Fibroblast of pulmonary artery (primary cell): Measurements from ENCODE around the gene MYBBP1A.

Experiments used
- DNase-seq: peaks from one replicate; pipeline ENCODE4 v3.0.0-alpha.2; 2010; ENCODE audit warnings: low read depth
- H3K4me3 ChIP-seq: replicated peaks from 2 replicates; pipeline ENCODE4 v1.5.1; 2011; ENCODE audit warnings: low read depth, mild to moderate bottlenecking, control low read depth, low read length, moderate library complexity
- TF ChIP-seq, protein P1 (sequence below): IDR thresholded peaks from 2 replicates; pipeline ENCODE4 v1.5.1; 2011; ENCODE audit warnings: mild to moderate bottlenecking, control low read depth, low read length, inconsistent platforms; ENCODE audit errors: missing control alignments

The MYBBP1A gene

DNA sequence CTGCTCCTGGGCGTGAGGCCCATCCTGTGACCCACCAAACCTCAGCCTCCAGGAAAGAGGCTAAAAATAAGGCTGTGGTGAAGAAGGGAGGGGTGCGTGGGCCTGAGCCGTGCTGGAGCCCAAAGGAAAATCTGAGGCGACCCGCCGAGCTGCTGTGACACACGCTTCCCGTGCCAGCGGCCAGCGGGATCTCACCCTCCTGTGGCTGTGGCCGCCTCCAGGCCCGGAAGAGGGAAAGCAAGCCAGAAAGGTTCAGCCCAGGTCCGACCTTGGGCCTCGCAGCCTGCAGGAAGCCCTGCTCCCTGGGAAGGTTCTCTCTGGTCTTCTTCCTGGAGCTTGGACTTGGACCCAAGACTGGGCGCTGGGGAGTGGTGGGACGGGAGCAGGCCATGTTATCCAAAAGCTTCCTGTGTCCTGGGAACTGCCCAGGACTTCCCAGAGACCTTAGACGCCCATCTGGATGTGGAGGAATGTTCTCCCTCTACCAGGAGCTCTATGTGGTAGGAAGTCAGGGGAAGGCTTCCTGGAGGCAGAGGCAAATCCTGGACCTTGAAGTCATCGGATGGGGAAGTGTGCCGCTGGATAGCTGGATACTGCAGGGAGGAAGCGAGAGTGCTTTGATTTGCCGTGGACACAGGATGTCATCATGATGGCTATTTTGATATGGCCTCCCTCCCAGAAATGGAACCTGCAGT is 45.1 kb downstream of the MYBBP1A start:
- H3K4me3 ChIP-seq = no peak overlapping the region
- no peak for DNase-seq
- TF ChIP-seq, protein P1, sequence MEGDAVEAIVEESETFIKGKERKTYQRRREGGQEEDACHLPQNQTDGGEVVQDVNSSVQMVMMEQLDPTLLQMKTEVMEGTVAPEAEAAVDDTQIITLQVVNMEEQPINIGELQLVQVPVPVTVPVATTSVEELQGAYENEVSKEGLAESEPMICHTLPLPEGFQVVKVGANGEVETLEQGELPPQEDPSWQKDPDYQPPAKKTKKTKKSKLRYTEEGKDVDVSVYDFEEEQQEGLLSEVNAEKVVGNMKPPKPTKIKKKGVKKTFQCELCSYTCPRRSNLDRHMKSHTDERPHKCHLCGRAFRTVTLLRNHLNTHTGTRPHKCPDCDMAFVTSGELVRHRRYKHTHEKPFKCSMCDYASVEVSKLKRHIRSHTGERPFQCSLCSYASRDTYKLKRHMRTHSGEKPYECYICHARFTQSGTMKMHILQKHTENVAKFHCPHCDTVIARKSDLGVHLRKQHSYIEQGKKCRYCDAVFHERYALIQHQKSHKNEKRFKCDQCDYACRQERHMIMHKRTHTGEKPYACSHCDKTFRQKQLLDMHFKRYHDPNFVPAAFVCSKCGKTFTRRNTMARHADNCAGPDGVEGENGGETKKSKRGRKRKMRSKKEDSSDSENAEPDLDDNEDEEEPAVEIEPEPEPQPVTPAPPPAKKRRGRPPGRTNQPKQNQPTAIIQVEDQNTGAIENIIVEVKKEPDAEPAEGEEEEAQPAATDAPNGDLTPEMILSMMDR = no peak

- no peak for DNase-seq
- no peak overlapping the region for H3K4me3 ChIP-seq
- TF ChIP-seq, protein P1 = no peak
Observed at GRCh38 chr17:4509401-4509800, 45.8 kb downstream of the MYBBP1A start.

DNA sequence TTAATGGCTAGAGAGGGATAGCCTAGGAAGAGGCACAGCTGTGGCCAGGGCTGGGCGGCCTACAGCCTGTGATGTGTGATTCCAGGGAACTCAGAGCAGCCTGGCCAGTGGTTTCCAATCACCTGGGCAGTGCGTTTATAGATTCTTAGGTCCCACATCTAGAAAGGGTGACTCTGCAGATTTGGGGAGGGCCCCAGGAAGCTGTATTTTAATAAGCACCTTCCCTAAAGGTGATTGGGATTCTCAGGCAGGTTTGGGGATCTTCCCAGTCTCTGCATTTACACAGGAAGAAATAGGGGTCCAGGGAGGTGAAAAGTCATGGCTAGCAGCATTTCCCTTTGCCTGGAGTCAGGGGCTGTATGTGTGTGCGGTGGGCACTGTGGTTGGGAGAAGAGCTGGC is 47.0 kb downstream of the MYBBP1A start:
- H3K4me3 ChIP-seq = no peak overlapping the region
- TF ChIP-seq, protein P1 = no peak
- no peak for DNase-seq

GRCh38 chr17:4507361-4508111 is 47.6 kb downstream of the MYBBP1A start:
- H3K4me3 ChIP-seq = no peak overlapping the region
- TF ChIP-seq, protein P1 = no peak
- no peak for DNase-seq

- H3K4me3 ChIP-seq = no peak overlapping the region
- no peak for DNase-seq
- TF ChIP-seq, protein P1 = no peak
Observed at GRCh38 chr17:4506892-4507291, 48.3 kb downstream of the MYBBP1A start.

GRCh38 chr17:4506175-4506813 is 48.9 kb downstream of the MYBBP1A start:
- DNase-seq = no peak
- TF ChIP-seq, protein P1 = no peak
- H3K4me3 ChIP-seq = no peak overlapping the region
